GM19099 (cell line): ENCODE results near the gene EGR2.

Experiments
- POLR2A ChIP-seq: IDR thresholded peaks from 3 replicates; pipeline ENCODE4 v1.6.1; 2011; ENCODE audit warnings: low read depth; ENCODE audit not compliant: insufficient read length; ENCODE audit errors: extremely low read depth

The EGR2 gene

DNA sequence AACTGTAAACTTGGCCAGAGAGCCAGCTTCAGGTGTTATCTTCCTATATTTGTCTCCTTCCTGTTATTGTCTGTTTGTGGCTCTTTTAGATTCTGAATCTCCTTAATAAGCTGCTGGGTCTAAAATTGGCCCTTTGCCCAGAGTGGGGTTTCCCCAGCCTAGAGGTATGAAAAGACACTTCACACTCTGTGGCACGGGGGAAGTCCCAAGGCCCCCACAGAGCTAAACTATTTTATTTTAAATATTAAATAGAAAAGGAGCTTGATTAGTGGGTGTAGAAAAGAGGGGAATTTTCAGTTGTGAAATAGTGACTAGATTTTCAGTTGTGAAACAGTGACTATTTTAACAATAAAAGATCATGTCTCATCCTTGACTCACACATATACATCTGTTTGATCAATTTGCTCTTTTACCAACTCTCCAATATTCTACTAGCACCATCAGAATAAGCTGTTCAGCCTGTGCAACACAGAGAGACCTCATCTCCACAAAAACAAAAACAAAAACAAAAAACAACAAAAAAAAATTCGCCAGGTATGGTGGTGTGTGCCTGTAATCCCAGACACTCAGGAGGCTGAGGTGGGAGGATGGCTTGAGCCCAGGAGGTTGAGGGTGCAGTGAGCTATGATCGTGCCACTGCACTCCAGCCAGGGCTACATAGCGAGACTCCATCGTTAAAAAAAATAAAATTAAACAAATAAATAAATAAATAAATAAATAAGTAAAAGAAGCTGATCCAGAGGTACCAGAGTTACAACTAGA, 36.5 kb downstream of the EGR2 start:
- no peak for TF ChIP-seq POLR2A

- TF ChIP-seq POLR2A: no peak
Measured at GRCh38 chr10:62778125-62778524, 38.0 kb downstream of the EGR2 start.

- TF ChIP-seq POLR2A: no peak
Measured at GRCh38 chr10:62772186-62772974, 43.8 kb downstream of the EGR2 start.

DNA sequence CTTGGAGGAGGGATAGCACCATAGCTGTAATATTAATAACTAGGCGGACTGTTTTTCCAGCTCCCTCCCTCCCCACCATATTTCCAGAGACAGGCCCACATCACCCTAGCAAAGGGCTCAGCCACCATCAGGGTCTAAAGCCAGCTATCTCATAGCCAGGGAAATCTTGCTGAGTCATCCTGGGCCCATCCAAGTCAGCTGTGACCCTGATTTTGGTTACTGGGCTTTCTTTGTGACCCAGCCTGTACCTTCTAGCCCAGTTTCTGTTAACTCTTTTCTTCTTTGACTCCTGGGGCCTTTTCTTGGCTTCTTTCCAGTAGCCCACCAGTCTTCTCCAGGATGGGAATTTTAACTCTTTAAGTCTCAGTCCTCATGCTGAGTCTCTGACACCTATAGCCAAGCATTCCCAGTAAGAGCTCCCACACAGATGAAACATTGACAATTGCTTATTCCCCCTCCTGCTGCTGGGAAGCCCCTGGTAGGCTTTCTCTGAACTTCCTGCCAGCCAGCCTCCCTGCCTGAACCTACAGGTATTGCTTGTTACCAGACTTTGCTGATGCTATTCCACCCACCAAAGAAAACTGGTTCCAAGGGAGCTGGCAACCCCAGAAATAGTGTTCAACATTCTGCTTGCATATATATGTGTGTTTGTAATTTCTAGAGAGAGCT, 46.5 kb downstream of the EGR2 start:
- no peak for TF ChIP-seq POLR2A

GRCh38 chr10:62766386-62766785, 49.8 kb downstream of the EGR2 start:
- no peak for TF ChIP-seq POLR2A

DNA sequence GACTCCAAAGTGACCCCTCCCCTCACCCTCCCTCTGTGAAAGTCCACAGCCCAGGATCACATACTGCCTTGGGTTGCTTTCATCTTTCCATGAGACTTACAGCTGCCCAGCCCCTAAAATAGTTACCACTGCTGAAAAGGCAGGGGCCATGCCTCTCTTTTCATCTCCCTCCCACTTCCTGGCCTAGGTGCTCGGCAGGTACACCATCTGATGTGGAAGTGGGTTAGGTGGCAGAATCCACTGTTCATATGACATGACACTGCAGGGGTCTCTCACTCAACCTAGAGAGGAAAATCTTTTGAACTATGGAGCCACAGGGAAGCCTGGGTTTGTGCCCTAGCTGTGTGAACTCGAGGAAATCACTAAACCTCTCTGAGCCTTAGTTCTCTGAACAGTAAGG, 50.4 kb downstream of the EGR2 start:
- no peak for TF ChIP-seq POLR2A

GRCh38 chr10:62764011-62764410, 52.2 kb downstream of the EGR2 start:
- no peak for TF ChIP-seq POLR2A

DNA sequence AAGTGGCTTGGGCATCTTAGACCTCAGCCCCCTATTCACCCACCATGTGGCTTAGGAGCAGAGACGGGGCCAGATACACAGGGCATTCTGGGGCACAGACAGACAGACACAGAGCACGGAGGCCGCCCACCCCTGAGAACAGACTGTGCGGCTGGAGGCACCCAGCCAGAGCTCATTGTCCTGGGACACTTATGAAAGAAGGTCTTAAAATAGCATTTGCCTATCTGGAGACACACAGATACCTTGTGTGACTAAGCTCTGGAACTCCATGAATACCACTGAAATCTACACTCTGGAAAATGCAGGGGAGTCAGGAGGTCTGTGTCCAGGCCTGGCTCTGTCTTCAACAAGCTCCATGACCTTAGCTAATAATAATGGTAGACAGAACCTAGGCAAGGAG, 53.0 kb downstream of the EGR2 start:
- no peak for TF ChIP-seq POLR2A
